Esophagus muscularis mucosa (tissue), 4 donors: ENCODE measurements around the gene IKZF2.

Source experiments
- EP300 ChIP-seq: sonication (generic); formaldehyde crosslinking; IDR thresholded peaks from one replicate; pipeline ENCODE4 v1.6.1; 2017; ENCODE audit warnings: antibody characterized with exemption
- POLR2A ChIP-seq: fragments of 450-650 bp; IDR thresholded peaks from one replicate; pipeline ENCODE4 v1.6.1; 2017; ENCODE audit warnings: antibody characterized with exemption, moderate library complexity, mild to moderate bottlenecking, low read depth
- TF ChIP-seq, protein P1 (sequence below), 3 experiments: fragments of 200-600 bp in 2 of 3; fragments of 450-650 bp in 1 of 3; sonication (generic) in 2 of 3; IDR thresholded peaks; one replicate each; pipeline ENCODE4 v1.5.1; 2017 to 2019; ENCODE audit warnings: antibody characterized with exemption in 3 of 3, mild to moderate bottlenecking in 2 of 3, moderate library complexity in 1 of 3

DNA sequence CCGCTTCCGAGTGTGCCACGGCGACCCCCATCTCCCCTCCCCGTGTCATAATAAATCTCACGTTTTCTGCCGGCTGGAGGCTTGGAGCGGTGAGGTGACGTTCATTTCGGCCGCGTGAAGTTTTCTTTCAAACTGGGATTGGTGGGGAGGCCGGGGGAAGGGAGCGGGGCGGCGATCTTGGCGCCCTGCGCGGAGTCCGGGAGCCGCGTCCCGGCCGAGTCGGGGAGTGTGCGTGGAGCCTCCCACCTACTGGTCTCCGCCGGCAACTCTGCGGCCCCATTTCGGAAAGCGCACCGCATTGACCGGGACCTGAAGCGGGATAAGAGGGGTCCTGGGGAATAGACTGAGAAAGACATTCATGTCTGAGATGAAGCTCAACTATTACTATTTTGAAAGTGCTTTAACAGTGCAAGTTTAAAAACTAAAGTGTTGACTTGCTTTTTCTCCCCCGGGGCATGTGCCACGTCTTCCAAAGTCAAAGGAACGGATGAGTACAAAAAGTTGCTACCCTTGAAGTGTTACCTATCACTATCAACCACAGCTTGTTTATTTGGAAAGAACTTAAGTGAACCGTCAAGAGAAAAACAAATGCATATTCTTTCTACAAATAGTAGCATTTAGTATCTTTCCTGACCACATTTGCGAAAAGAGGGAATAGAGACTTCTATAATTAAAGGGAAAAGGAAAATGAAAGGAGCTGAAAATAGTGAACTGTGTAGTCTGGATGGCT, 818 bp upstream of the IKZF2 start:
- TF ChIP-seq, protein P1, sequence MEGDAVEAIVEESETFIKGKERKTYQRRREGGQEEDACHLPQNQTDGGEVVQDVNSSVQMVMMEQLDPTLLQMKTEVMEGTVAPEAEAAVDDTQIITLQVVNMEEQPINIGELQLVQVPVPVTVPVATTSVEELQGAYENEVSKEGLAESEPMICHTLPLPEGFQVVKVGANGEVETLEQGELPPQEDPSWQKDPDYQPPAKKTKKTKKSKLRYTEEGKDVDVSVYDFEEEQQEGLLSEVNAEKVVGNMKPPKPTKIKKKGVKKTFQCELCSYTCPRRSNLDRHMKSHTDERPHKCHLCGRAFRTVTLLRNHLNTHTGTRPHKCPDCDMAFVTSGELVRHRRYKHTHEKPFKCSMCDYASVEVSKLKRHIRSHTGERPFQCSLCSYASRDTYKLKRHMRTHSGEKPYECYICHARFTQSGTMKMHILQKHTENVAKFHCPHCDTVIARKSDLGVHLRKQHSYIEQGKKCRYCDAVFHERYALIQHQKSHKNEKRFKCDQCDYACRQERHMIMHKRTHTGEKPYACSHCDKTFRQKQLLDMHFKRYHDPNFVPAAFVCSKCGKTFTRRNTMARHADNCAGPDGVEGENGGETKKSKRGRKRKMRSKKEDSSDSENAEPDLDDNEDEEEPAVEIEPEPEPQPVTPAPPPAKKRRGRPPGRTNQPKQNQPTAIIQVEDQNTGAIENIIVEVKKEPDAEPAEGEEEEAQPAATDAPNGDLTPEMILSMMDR (IDR thresholded peaks at IDR 0.05), result peak; percentile 52 to 59 (median 57)
- TF ChIP-seq POLR2A, result no peak
- TF ChIP-seq EP300, result no peak
